ENCODE measurements around the gene HLA-E.
"Not testable (repeated sequence)": the region's sequence is repeated elsewhere in the genome, so short reads cannot be mapped to it uniquely, and the experiment has no call there.

GRCh38 chr6:30517767-30518504, 28.6 kb downstream of the HLA-E start:
- not testable (repeated sequence) for TF ChIP-seq CTCF (conservative IDR thresholded peaks at IDR 0.05); EZH2 (IDR thresholded peaks at IDR 0.05; ENCODE audit: low read depth)
